Activated T-helper 17 cell treated with anti-CD3 and anti-CD28 coated beads, Interleukin-2, amount 50 U/mL, for 72 hours (primary cell): ENCODE measurements around the gene CFAP57. TPM values are rescaled to one million over a fixed set of nuclear protein-coding genes. Genes with fewer than 3 reads are reported as not detected.
A peak's percentile ranks its signal among the peaks of the same experiment; 100 is the strongest.

Source experiments
- ATAC-seq: fragments of 150-1000 bp; cut with Tn5 transposase; replicated peaks from 2 replicates; pipeline ENCODE4 v1.10.0; 2021; ENCODE audit warnings: mild to moderate bottlenecking, moderate library complexity
- H3K27ac Mint-ChIP-seq: one replicate; pipeline ENCODE4 v1.8.0; 2022; ENCODE audit warnings: mixed read lengths
- H3K27me3 Mint-ChIP-seq: one replicate; pipeline ENCODE4 v1.8.0; 2022; ENCODE audit warnings: mixed read lengths
- H3K36me3 Mint-ChIP-seq: one replicate; pipeline ENCODE4 v1.8.0; 2022; ENCODE audit warnings: low read depth, mild to moderate bottlenecking, mixed read lengths
- H3K4me1 Mint-ChIP-seq: one replicate; pipeline ENCODE4 v1.8.0; 2022; ENCODE audit warnings: mixed read lengths
- H3K4me3 Mint-ChIP-seq: one replicate; pipeline ENCODE4 v1.8.0; 2022; ENCODE audit warnings: mild to moderate bottlenecking, mixed read lengths
- H3K9me3 Mint-ChIP-seq: one replicate; pipeline ENCODE4 v1.8.0; 2022; ENCODE audit warnings: mixed read lengths
- total RNA-seq, 2 donors: library from RNA; stranded (reverse); gene quantifications; one replicate each; pipeline ENCODE4 v1.2.3, GENCODE V29; 2022

CFAP57 gene
- total RNA-seq, 2 donors from 2014 or later = 0.06 to 0.74 TPM

DNA sequence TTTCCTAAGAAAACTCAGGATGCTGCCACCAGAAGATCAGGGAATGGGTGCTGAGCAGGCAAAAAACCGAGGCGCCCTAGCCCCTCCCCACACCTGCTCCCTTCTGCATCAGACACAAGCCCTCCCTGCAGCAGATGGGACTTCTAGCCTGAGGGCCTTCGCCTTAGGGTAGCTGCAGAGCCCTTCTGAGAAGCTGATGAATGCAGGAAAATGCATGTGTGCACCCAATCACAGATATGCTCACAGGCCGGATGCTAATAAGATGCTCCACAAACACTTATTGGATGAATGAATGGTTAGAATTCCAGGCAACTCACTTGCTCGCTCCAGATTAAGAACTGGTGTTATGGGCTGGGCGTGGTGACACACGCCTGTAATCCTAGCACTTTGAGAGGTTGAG lies 120.1 kb downstream of the CFAP57 start:
- Mint-ChIP-seq H3K9me3 (no peaks in the 10 kb centered on the region), H3K4me1 (peaks cover 10% of the 10 kb centered on the region), H3K4me3 (no peak overlapping the region), H3K36me3 (no peaks in the 10 kb centered on the region), H3K27ac (no peak overlapping the region), H3K27me3 (peaks cover 2% of the 10 kb centered on the region)
- ATAC-seq = no peak

DNA sequence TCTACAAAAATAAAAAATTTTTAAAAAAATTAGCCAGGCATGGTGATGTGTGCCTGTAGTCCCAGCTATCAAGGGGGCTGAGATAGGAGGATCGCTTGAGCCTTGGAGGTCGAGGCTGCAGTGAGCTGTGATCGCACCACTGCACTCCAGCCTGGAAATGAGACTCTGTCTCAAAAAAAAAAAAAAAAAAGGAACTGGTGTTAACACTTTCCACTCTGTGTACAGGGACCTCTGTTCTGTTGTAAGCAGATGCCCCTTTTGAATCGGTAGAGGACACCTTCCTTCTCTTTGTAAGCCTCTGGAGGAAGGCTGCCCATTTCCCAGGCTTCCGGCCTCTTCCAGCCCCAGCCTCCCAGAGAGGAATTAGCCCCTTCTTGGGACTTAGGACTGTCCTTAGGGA lies 120.5 kb downstream of the CFAP57 start:
- H3K36me3 Mint-ChIP-seq = no peaks in the 10 kb centered on the region

DNA sequence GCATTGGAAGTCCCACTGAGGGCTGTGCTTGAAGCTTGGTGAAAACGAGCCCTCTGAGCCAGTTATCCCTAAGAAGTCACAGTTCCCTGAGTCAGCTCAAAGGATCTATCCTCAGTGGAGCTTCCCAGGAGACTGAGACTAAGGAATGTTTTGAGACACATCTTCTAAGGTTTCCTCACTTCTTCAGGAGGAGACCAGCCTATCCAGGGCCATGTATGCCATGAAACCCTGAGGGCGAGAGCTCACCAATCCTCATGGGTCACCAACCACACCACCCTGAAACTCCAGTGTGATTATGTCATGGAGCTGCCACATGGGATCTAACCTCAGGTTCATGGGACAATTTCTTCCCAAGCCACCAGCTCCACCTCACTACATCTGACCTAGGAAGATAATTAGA lies 121.0 kb downstream of the CFAP57 start:
- peaks cover 12% of the 10 kb centered on the region for H3K4me1 Mint-ChIP-seq
- no peak overlapping the region for H3K4me3 Mint-ChIP-seq
- H3K27ac Mint-ChIP-seq = no peak overlapping the region
- no peaks in the 10 kb centered on the region for H3K27me3 Mint-ChIP-seq
- no peaks in the 10 kb centered on the region for H3K9me3 Mint-ChIP-seq
- ATAC-seq = no peak
- no peaks in the 10 kb centered on the region for H3K36me3 Mint-ChIP-seq

More for the DNA sequence above, 120.5 kb downstream of the CFAP57 start:
- H3K4me1 Mint-ChIP-seq = peaks cover 9% of the 10 kb centered on the region
- no peak for ATAC-seq
- no peaks in the 10 kb centered on the region for H3K27me3 Mint-ChIP-seq
- H3K9me3 Mint-ChIP-seq = no peaks in the 10 kb centered on the region
- H3K4me3 Mint-ChIP-seq = no peak overlapping the region
- no peak overlapping the region for H3K27ac Mint-ChIP-seq

DNA sequence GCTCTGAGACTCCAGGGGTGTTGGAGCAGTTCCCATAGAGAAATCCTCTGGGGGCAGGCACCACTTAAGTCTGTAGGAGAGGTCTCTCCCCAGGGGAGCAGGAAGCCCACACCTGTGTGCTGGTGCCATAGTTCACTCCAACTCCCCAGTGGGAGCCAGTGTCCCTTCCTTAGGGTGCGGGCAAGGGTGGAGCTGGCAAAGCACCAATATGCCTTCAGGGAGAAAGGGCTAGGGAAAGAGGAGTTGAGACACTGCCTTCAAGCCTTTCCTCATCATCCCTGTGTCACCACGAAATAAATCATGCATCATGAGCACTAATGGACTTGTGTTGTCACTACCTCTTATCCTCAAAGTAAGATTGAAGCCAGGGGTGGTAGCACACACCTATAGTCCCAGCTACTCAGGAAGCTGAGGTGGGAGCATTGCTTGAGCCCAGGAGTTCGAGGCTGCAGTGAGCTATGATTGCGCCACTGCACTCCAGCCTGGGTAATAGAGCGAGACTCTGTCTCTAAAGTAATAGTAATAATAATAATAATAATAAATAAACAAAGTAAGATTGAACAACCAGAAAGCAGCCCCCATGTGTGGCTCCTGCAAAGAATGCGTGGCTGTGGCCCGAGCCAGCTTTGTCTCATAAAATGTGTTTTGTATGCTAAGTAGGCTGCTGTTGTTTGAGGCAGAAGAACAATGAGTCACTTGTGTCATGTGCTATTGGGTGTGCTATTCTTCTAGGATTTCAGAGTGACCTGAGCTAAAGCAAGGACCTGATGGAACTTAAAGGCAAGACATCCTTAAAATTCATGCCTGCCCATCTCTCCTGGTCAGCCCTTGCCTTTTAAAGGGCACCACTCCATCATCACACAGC lies 122.0 kb downstream of the CFAP57 start:
- H3K27ac Mint-ChIP-seq = peak overlapping the region; percentile 46
- no peak overlapping the region for H3K4me3 Mint-ChIP-seq
- peak; percentile 27 for ATAC-seq
- peaks cover 12% of the 10 kb centered on the region for H3K4me1 Mint-ChIP-seq
- H3K36me3 Mint-ChIP-seq = no peaks in the 10 kb centered on the region
- H3K9me3 Mint-ChIP-seq = no peaks in the 10 kb centered on the region
- no peaks in the 10 kb centered on the region for H3K27me3 Mint-ChIP-seq

DNA sequence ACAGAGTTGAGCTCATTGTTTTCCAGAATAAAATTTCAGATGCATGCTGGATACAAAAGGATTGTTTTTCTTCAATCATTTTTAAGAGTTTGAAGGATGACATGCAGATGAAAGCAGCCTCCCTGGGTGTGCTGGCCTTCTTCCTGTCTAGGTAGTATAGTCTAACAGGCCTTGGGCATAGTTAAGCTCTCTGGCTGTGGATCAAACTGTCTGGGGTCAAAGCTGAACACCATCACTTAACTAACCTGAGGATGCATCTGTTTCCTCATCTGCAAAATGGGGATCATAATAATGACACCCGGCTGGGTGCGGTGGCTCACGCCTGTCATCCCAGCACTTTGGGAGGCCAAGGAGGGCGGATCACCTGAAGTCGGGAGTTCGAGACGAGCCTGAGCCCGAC lies 122.6 kb downstream of the CFAP57 start:
- no peaks in the 10 kb centered on the region for H3K9me3 Mint-ChIP-seq
- H3K27ac Mint-ChIP-seq = peak overlapping the region; percentile 46
- no peaks in the 10 kb centered on the region for H3K27me3 Mint-ChIP-seq
- no peak overlapping the region for H3K4me3 Mint-ChIP-seq
- H3K36me3 Mint-ChIP-seq = no peaks in the 10 kb centered on the region
- no peak for ATAC-seq
- H3K4me1 Mint-ChIP-seq = peaks cover 12% of the 10 kb centered on the region

DNA sequence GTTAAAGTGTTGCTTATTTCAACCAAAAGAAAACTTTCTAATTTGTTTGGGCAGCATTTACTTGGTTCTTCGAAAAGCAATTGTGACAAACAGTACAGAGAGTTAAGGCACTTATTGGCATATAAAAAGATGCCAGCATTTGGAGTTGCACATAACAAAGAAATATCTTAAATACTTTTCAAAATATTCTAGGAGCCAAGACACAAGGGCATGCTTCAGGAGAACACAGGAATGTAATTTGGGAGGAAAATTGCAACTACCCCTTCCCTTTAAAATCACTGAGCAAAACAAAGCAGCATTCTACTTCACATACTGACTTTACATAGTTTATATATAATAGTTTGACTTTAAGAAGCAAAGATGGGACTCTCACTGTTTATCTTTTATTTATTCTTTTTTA lies 124.1 kb downstream of the CFAP57 start:
- no peak for ATAC-seq
- H3K4me1 Mint-ChIP-seq = peaks cover 12% of the 10 kb centered on the region
- H3K27me3 Mint-ChIP-seq = no peaks in the 10 kb centered on the region
- no peaks in the 10 kb centered on the region for H3K36me3 Mint-ChIP-seq
- H3K27ac Mint-ChIP-seq = peak overlapping the region; percentile 34
- H3K4me3 Mint-ChIP-seq = peak overlapping the region; percentile 20
- H3K9me3 Mint-ChIP-seq = no peaks in the 10 kb centered on the region

DNA sequence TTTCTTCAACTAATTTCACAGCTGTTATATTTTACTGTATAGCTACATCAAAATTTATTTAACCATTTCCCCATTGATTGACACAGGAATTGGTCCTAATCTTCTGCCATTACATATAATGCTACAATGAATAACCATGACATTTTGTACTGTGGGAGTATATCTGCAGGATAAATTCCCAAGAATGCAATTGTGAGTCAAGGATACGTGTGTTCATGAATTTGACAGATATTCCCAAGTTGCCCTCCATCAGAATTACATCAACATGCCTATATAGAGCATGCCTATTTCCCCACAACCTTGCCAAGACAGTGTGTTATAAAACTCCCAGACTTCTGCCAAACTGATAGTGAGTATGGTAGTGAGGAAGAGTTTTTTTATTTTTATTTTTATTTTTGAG lies 125.9 kb downstream of the CFAP57 start:
- Mint-ChIP-seq H3K9me3 (no peaks in the 10 kb centered on the region), H3K4me3 (no peak overlapping the region), H3K27ac (no peak overlapping the region), H3K36me3 (no peaks in the 10 kb centered on the region), H3K27me3 (no peaks in the 10 kb centered on the region), H3K4me1 (peaks cover 12% of the 10 kb centered on the region)
- no peak for ATAC-seq

DNA sequence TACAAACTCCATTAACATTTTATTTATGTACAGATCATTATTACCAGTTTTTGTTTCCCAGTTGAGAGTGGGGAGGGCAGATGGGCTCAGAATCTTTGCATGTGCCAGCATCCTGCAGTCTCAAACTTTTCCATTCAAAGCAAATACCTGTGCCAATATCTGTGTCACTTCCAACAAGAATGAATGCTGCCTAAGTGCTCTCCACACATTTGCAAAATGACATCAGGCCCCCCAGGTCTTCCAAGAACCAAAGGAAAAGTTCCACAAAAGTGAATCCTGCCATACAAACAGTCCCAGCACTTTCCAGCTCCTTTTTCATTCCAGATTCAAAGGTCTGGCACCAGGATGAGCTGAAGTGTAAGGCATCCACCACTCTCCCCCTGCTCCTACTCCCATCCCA lies 127.0 kb downstream of the CFAP57 start:
- Mint-ChIP-seq H3K4me3 (no peak overlapping the region), H3K27me3 (peaks cover under 1% of the 10 kb centered on the region), H3K36me3 (no peaks in the 10 kb centered on the region), H3K27ac (no peak overlapping the region), H3K9me3 (no peaks in the 10 kb centered on the region), H3K4me1 (peaks cover 9% of the 10 kb centered on the region)
- ATAC-seq = no peak

DNA sequence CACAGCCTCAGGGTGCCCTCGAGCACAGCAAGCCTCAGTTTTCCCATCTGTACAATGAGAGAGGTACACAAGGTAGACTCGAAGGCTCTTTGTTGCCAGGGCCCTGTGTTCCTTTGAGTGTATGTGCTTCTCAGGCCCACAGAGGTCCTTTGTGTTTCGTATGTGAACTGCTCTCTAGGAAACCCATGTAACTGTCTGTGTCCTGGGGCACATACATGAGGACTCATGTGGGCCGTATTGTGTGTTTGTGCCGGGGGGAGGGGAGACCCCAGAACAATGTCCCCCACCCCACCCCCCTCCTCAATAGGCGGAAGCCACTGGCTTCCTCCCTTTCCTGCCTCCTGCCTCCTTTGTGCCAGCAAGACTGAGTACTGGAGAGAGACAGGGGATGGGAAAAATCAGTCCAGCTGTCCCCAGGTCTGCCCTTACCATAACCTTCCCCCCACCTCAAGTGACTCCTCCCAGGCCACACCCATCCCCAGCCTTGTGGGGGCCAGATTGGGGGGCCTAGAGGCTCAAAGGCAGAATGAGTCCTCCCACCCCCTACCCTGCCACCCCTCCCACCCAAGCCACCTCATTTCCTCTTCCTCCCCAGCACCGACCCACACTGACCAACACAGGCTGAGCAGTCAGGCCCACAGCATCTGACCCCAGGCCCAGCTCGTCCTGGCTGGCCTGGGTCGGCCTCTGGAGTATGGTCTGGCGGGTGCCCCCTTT lies 128.4 kb downstream of the CFAP57 start, which contains the start of gene TIE1:
Gene TIE1, plus strand, starts transcription at position 605 of the 717 bp plus-strand sequence. Its CDS starts 90 bp downstream, at position 695.
- H3K4me3 Mint-ChIP-seq = no peak within 1 kb of the TSS
- no peaks in the 10 kb centered on the region for H3K36me3 Mint-ChIP-seq
- no peak within 1 kb of the TSS for H3K27ac Mint-ChIP-seq
- no peaks in the 10 kb centered on the region for H3K9me3 Mint-ChIP-seq
- peaks cover 8% of the 10 kb centered on the region for H3K4me1 Mint-ChIP-seq
- peaks cover 3% of the 10 kb centered on the region for H3K27me3 Mint-ChIP-seq
- ATAC-seq = no peak

DNA sequence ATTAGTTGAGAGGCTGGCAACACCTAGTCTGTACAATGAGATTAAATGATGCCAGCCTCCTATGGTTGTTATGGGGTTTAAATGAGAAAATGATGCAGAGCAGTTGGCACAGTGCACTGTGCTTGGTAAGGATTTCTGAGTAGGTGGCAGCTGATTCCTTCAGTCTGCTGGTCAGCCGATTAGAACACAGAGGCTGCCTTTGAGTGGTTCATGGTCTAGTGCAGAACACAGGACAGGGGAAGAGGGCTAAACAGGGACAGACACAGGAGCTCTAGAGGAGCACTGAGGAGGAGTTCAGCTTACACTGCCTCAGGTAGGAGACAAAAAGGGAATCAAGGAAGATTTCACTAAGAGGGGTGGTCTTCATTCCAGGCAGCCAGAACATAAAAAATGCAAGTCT lies 130.1 kb downstream of the CFAP57 start:
- Mint-ChIP-seq H3K4me1 (peaks cover 3% of the 10 kb centered on the region), H3K9me3 (no peaks in the 10 kb centered on the region), H3K27ac (no peak overlapping the region), H3K4me3 (no peak overlapping the region), H3K27me3 (peaks cover 9% of the 10 kb centered on the region), H3K36me3 (no peaks in the 10 kb centered on the region)
- ATAC-seq = no peak

DNA sequence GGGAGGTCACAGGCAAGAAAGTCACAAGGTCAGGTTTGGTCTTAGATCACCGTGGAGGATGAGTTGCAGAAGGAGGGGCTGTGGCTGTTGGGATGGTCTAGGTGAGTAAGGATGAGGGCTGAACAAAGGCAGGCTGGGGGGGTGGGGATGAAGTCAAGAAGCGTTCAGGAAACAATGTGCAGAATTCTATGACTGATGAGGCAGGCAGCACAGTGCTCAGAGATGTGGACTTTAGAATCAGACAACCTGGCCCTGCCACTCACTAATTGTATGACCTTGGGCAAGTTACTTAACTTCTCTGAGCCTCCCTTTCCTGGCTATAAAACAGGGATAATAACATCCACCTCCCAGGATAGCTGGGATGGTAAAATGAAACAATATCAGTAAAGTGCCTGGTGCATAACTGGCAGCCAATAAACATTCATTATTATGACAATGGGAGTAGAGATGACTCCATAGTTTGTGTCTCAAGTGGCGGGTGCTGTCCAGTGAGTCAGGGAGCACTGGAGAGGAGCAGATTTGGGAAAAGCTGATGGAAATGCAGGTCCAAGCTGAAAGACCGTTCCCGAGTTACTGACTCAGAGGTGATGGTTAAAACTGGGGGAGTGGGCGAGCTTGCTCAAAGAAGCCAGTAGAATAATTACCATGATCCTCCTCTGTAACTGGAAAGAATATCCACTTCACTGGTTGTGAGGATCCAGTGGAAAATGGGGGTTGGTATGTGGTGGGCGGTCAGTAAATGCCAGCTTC lies 130.8 kb downstream of the CFAP57 start:
- Mint-ChIP-seq H3K27ac (no peak overlapping the region), H3K9me3 (no peaks in the 10 kb centered on the region), H3K36me3 (no peaks in the 10 kb centered on the region), H3K4me3 (no peak overlapping the region), H3K27me3 (peaks cover 10% of the 10 kb centered on the region), H3K4me1 (peaks cover 3% of the 10 kb centered on the region)
- no peak for ATAC-seq

DNA sequence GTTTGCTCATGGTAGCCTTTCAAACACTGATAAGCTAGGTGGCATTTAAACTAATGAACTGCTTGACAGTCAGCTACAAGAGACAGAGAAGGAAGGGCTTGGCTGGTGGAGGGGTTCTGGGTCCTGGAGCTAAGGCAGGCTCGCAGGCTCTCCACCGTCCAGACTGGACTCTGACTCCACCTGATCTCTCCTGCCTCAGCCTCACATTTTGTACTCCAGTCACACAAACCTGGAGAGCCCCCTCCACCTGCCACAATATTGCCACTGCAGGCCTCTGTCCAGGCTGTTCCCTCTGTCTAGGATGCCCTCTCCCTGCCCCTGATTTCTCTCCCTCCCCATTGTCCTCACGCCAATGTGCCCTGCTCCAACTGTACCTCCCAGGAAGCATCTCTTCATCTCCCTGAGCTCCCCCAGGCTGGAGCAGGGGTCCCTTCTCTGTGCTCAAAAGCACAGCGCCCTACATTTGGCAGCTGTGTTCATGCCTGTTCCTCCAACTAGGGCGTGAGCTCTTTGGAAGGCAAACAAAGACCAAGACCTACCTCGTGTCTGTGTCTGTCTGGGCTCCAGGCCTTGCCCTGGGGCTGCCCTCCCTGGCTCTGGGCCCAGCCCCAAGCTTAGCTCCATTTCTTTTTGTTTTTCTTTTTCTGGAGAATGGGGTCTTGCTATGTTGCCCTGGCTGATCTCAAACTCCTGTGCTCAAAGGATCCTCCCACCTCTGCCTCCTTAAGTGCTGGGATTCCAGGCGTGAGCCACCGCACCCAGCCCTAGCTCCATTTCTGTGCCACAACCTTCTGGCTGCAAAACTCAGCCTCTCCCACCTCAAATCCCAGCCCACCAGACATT lies 131.6 kb downstream of the CFAP57 start:
- Mint-ChIP-seq H3K36me3 (no peaks in the 10 kb centered on the region), H3K4me1 (no peaks in the 10 kb centered on the region), H3K27ac (no peak overlapping the region), H3K27me3 (peaks cover 18% of the 10 kb centered on the region), H3K4me3 (no peak overlapping the region), H3K9me3 (no peaks in the 10 kb centered on the region)
- ATAC-seq = no peak
